GM12878 (cell line): ENCODE results near the gene GARIN5A. TPM values are rescaled to one million over a fixed set of nuclear protein-coding genes. Genes with fewer than 3 reads are reported as not detected.

Experiments
- EED ChIP-seq: sonication (generic); IDR thresholded peaks from 2 replicates; pipeline ENCODE4 v1.6.1; 2016; ENCODE audit warnings: antibody characterized with exemption, low read depth
- IKZF1 ChIP-seq: fragments of 450-650 bp; conservative IDR thresholded peaks from 2 replicates; pipeline ENCODE4 v1.6.1; 2017; ENCODE audit warnings: antibody characterized with exemption, mild to moderate bottlenecking
- MYB ChIP-seq: fragments of 150-350 bp; IDR thresholded peaks from 2 replicates; pipeline ENCODE4 v1.6.1; 2014; ENCODE audit warnings: mild to moderate bottlenecking, low read depth, low read length, borderline replicate concordance
- NR2F1 ChIP-seq: fragments of 450-650 bp; conservative IDR thresholded peaks from 2 replicates; pipeline ENCODE4 v1.6.1; 2017; ENCODE audit warnings: mild to moderate bottlenecking
- PML ChIP-seq: IDR thresholded peaks from 2 replicates; pipeline ENCODE4 v1.6.1; 2012; ENCODE audit warnings: low read length, inconsistent platforms
- POLR2AphosphoS2 ChIP-seq: IDR thresholded peaks from 2 replicates; pipeline ENCODE4 v1.6.1; 2011; ENCODE audit warnings: low read depth, mild to moderate bottlenecking, low read length, improper control_type of control experiment, moderate library complexity
- RAD21 ChIP-seq: IDR thresholded peaks from 2 replicates; pipeline ENCODE4 v1.6.1; 2011; ENCODE audit warnings: mild to moderate bottlenecking, low read depth, low read length, moderate library complexity; ENCODE audit not compliant: insufficient read depth
- ZNF274 ChIP-seq: IDR thresholded peaks from one replicate; pipeline ENCODE4 v1.8.0; 2011; ENCODE audit not compliant: insufficient read length, insufficient read depth
- polyA plus RNA-seq, 11 experiments: library from polyadenylated mRNA; depleted of rRNA in 4 of 11; unstranded in 6 of 11; stranded (reverse) in 5 of 11; fragments of >200 nt; fragmentation: Nextera tagmentation in 4 of 11; fragmentation: Illumina TruSeq in 1 of 11; extraction: Ambion mirVana in 4 of 11; extraction: Trizol in 1 of 11; gene quantifications; 1 replicate in 1 of 11; 2 replicates in 10 of 11; pipeline versions ENCODE4 v1.2.1 to v1.2.3, GENCODE V29; 2011 to 2016; ENCODE audit warnings: inconsistent platforms in 2 of 11, missing spikeins in 2 of 11, low read depth in 1 of 11
- total RNA-seq, 4 experiments: library from RNA; depleted of rRNA in 3 of 4; stranded (reverse); fragments of >200 nt in 3 of 4; fragmentation: Illumina TruSeq in 1 of 4; extraction: Trizol in 1 of 4; gene quantifications; 2 replicates each; pipeline versions ENCODE4 v1.2.1 to v1.2.3, GENCODE V29; 2013 to 2021
- TF ChIP-seq, protein P1 (sequence below): fragments of 450-650 bp; IDR thresholded peaks from 2 replicates; pipeline ENCODE4 v1.6.1; 2016; ENCODE audit warnings: mild to moderate bottlenecking, moderate library complexity, borderline replicate concordance
- TF ChIP-seq, protein P2 (sequence below): fragments of 150-350 bp; IDR thresholded peaks from 2 replicates; pipeline ENCODE4 v1.6.1; 2016; ENCODE audit warnings: low read depth, low read length
- TF ChIP-seq, protein P3 (sequence below): fragments of 450-650 bp; IDR thresholded peaks from 2 replicates; pipeline ENCODE4 v1.6.1; 2017; ENCODE audit warnings: borderline replicate concordance

GARIN5A gene
- total and polyA plus RNA-seq, 10 of the 15 experiments (the other 5 are each of a cell fraction or from before 2014, with no cell fraction given), result 0.18 to 1.2 (median 0.24) TPM; not detected in 6

DNA sequence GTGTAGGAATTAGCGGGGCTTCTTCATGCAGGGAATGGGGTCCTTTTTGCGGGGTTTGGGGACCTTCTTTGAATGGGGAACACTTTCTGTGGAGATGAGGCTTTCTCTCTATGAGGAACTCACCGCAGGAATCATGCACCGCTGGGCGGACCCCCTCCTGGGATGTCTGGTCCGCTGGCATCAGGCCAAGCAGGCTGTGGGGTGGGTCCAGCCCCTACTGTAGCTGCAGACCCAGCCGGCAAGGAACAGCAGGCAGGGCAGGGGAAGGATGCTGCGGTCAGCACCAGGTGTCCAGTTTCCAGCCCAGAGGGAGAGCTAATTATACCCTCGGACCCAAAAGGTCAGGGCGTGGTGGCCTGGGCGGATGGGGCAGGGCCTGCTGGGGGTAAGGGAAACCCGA lies 42.1 kb downstream of the GARIN5A start (continued):
- TF ChIP-seq, protein P1, sequence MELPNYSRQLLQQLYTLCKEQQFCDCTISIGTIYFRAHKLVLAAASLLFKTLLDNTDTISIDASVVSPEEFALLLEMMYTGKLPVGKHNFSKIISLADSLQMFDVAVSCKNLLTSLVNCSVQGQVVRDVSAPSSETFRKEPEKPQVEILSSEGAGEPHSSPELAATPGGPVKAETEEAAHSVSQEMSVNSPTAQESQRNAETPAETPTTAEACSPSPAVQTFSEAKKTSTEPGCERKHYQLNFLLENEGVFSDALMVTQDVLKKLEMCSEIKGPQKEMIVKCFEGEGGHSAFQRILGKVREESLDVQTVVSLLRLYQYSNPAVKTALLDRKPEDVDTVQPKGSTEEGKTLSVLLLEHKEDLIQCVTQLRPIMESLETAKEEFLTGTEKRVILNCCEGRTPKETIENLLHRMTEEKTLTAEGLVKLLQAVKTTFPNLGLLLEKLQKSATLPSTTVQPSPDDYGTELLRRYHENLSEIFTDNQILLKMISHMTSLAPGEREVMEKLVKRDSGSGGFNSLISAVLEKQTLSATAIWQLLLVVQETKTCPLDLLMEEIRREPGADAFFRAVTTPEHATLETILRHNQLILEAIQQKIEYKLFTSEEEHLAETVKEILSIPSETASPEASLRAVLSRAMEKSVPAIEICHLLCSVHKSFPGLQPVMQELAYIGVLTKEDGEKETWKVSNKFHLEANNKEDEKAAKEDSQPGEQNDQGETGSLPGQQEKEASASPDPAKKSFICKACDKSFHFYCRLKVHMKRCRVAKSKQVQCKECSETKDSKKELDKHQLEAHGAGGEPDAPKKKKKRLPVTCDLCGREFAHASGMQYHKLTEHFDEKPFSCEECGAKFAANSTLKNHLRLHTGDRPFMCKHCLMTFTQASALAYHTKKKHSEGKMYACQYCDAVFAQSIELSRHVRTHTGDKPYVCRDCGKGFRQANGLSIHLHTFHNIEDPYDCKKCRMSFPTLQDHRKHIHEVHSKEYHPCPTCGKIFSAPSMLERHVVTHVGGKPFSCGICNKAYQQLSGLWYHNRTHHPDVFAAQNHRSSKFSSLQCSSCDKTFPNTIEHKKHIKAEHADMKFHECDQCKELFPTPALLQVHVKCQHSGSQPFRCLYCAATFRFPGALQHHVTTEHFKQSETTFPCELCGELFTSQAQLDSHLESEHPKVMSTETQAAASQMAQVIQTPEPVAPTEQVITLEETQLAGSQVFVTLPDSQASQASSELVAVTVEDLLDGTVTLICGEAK, result no peak
- TF ChIP-seq RAD21, result no peak
- no peak for TF ChIP-seq POLR2AphosphoS2
- TF ChIP-seq, protein P2, sequence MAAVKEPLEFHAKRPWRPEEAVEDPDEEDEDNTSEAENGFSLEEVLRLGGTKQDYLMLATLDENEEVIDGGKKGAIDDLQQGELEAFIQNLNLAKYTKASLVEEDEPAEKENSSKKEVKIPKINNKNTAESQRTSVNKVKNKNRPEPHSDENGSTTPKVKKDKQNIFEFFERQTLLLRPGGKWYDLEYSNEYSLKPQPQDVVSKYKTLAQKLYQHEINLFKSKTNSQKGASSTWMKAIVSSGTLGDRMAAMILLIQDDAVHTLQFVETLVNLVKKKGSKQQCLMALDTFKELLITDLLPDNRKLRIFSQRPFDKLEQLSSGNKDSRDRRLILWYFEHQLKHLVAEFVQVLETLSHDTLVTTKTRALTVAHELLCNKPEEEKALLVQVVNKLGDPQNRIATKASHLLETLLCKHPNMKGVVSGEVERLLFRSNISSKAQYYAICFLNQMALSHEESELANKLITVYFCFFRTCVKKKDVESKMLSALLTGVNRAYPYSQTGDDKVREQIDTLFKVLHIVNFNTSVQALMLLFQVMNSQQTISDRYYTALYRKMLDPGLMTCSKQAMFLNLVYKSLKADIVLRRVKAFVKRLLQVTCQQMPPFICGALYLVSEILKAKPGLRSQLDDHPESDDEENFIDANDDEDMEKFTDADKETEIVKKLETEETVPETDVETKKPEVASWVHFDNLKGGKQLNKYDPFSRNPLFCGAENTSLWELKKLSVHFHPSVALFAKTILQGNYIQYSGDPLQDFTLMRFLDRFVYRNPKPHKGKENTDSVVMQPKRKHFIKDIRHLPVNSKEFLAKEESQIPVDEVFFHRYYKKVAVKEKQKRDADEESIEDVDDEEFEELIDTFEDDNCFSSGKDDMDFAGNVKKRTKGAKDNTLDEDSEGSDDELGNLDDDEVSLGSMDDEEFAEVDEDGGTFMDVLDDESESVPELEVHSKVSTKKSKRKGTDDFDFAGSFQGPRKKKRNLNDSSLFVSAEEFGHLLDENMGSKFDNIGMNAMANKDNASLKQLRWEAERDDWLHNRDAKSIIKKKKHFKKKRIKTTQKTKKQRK, result no peak
- TF ChIP-seq EED, result 0 out of 2 replicates have a peak, but pooled peaks have one; percentile 21
- TF ChIP-seq, protein P3, sequence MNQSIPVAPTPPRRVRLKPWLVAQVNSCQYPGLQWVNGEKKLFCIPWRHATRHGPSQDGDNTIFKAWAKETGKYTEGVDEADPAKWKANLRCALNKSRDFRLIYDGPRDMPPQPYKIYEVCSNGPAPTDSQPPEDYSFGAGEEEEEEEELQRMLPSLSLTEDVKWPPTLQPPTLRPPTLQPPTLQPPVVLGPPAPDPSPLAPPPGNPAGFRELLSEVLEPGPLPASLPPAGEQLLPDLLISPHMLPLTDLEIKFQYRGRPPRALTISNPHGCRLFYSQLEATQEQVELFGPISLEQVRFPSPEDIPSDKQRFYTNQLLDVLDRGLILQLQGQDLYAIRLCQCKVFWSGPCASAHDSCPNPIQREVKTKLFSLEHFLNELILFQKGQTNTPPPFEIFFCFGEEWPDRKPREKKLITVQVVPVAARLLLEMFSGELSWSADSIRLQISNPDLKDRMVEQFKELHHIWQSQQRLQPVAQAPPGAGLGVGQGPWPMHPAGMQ, result no peak
- TF ChIP-seq IKZF1, result 0 out of 2 replicates have a peak, but pooled peaks have one; percentile 35
- no peak for TF ChIP-seq MYB
- no peak for TF ChIP-seq ZNF274
- TF ChIP-seq PML, result no peak
- peak; percentile 64 for TF ChIP-seq NR2F1
- TF ChIP-seq, all 136 proteins: peak for 5
